PC-9 (cell line): ENCODE data around the gene FAM120A. TPM values are rescaled to one million over a fixed set of nuclear protein-coding genes. Genes with fewer than 3 reads are reported as not detected.

Experiments
- BruUV-seq: library from RNA; stranded (reverse); fragments of 400-500 nt; replicated peaks from 2 replicates; lab custom pipeline; 2021; lab: Mats Ljungman, UMichigan
- CTCF ChIA-PET: fragments of 300-600 bp; sonication (Branson Sonifier 250); formaldehyde crosslinking; loops from one replicate; lab custom pipeline; 2022; ENCODE audit warnings: antibody characterized with exemption; lab: Charles Lee
- POLR2A ChIA-PET: fragments of 300-600 bp; sonication (Branson Sonifier 250); formaldehyde crosslinking; loops from one replicate; lab custom pipeline; 2022; ENCODE audit warnings: antibody characterized with exemption; ENCODE audit not compliant: unreplicated experiment; lab: Charles Lee
- DNase-seq, 2 experiments: peaks; one replicate each; pipeline versions ENCODE4 v3.0.0 to v3.0.0-alpha.2; 2015 to 2022; ENCODE audit warnings: mixed read lengths in 1 of 2
- H2AFZ ChIP-seq: fragments of 200-600 bp; sonication (generic); 2 replicates; pipeline ENCODE4 v1.8.1; 2017; ENCODE audit warnings: antibody characterized with exemption
- H3F3A ChIP-seq: fragments of 200-600 bp; sonication (generic); 2 replicates; pipeline ENCODE4 v1.8.1; 2017; ENCODE audit warnings: antibody characterized with exemption, mild to moderate bottlenecking, low read depth; ENCODE audit not compliant: insufficient read depth
- H3K27ac ChIP-seq: fragments of 200-600 bp; sonication (generic); 2 replicates; pipeline ENCODE4 v1.6.1; 2016; ENCODE audit warnings: mixed run types
- H3K27me3 ChIP-seq: fragments of 200-600 bp; sonication (generic); 2 replicates; pipeline ENCODE4 v1.6.1; 2016; ENCODE audit warnings: low read depth, mixed run types; ENCODE audit not compliant: insufficient read depth
- H3K36me3 ChIP-seq: fragments of 200-600 bp; sonication (generic); 2 replicates; pipeline ENCODE4 v1.6.1; 2016; ENCODE audit warnings: low read depth, mixed run types
- H3K4me1 ChIP-seq: fragments of 200-600 bp; sonication (generic); replicated peaks from 2 replicates; pipeline ENCODE4 v1.6.1; 2016; ENCODE audit warnings: mixed run types; ENCODE audit not compliant: insufficient read depth
- H3K4me2 ChIP-seq: fragments of 200-600 bp; sonication (generic); 2 replicates; pipeline ENCODE4 v1.6.1; 2017; ENCODE audit warnings: mixed run types
- H3K4me3 ChIP-seq: fragments of 200-600 bp; sonication (generic); 2 replicates; pipeline ENCODE4 v1.6.1; 2016; ENCODE audit warnings: mixed run types
- H3K79me2 ChIP-seq: fragments of 200-600 bp; sonication (generic); 2 replicates; pipeline ENCODE4 v1.6.1; 2017; ENCODE audit warnings: low read depth, mixed run types
- H3K9me2 ChIP-seq: fragments of 200-600 bp; sonication (generic); 2 replicates; pipeline ENCODE4 v1.8.1; 2017; ENCODE audit warnings: mild to moderate bottlenecking; ENCODE audit not compliant: insufficient read depth
- H3K9me3 ChIP-seq: fragments of 200-600 bp; sonication (generic); 2 replicates; pipeline ENCODE4 v1.8.1; 2016; ENCODE audit warnings: low read depth; ENCODE audit not compliant: insufficient read depth
- H4K20me1 ChIP-seq: fragments of 200-600 bp; sonication (generic); 2 replicates; pipeline ENCODE4 v1.8.1; 2017; ENCODE audit not compliant: insufficient read depth
- CTCF ChIP-seq: fragments of 200-600 bp; sonication (generic); conservative IDR thresholded peaks from 2 replicates; pipeline ENCODE4 v1.6.1; 2017; ENCODE audit warnings: mixed run types, antibody characterized with exemption, mild to moderate bottlenecking, moderate library complexity
- EZH2 ChIP-seq: fragments of 200-600 bp; sonication (generic); IDR thresholded peaks from 2 replicates; pipeline ENCODE4 v1.8.0; 2017; ENCODE audit warnings: antibody characterized with exemption, low read depth
- intact Hi-C: fragments of 100-400 bp; cut with micrococcal nuclease; formaldehyde crosslinking; loops from one replicate; pipeline ENCODE4 v1.10.0; 2022; ENCODE audit not compliant: unreplicated experiment
- total RNA-seq: library from RNA; stranded (reverse); gene quantifications from 2 replicates; pipeline ENCODE4 v1.2.3, GENCODE V29; 2021

The FAM120A gene
- total RNA-seq, 1 experiment from 2014 or later: 171 TPM

- H3K4me2 ChIP-seq: no peak overlapping the region
- H3K4me3 ChIP-seq: no peak overlapping the region
- ChIA-PET POLR2A (interaction anchor here (0.6 kb wide), 1 partner anchor 1873 kb away, joined by 6 read pairs; no protein-coding TSS in a partner anchor), CTCF (no interaction called here)
- no peaks in the 10 kb centered on the region for H3K9me2 ChIP-seq
- H3K27me3 ChIP-seq: no peaks in the 10 kb centered on the region
- no peaks in the 10 kb centered on the region for H4K20me1 ChIP-seq
- H2AFZ ChIP-seq: no peak overlapping the region
- BruUV-seq: no TSS peak
- no peaks in the 10 kb centered on the region for H3K79me2 ChIP-seq
- intact Hi-C loops: loop anchor here (5.0 to 10.0 kb wide), 4 partner anchors 116 to 761 kb away; partner anchors contain the start of genes CARD19, FAM120A and FAM120AOS
- no peak for TF ChIP-seq EZH2
- no peak for TF ChIP-seq CTCF
- 0 out of 2 replicates have a peak, but pooled peaks cover 3% of the 10 kb centered on the region for H3K36me3 ChIP-seq
- DNase-seq: no peak
- no peaks in the 10 kb centered on the region for H3K9me3 ChIP-seq
- peaks cover 19% of the 10 kb centered on the region for H3F3A ChIP-seq
- peaks cover 11% of the 10 kb centered on the region for H3K4me1 ChIP-seq
- H3K27ac ChIP-seq: no peak overlapping the region
Measured at GRCh38 chr9:93568169-93568568, 116.7 kb downstream of the FAM120A start.

- no peaks in the 10 kb centered on the region for H3K27me3 ChIP-seq
- peaks cover 11% of the 10 kb centered on the region for H3K4me1 ChIP-seq
- H3K9me2 ChIP-seq: no peaks in the 10 kb centered on the region
- H3K9me3 ChIP-seq: no peaks in the 10 kb centered on the region
- TF ChIP-seq EZH2: no peak
- TF ChIP-seq CTCF: no peak
- CTCF ChIA-PET: no interaction called here
- no peaks in the 10 kb centered on the region for H3K79me2 ChIP-seq
- no peak overlapping the region for H2AFZ ChIP-seq
- POLR2A ChIA-PET: no interaction called here
- H3K4me2 ChIP-seq: no peak overlapping the region
- H3K27ac ChIP-seq: no peak overlapping the region
- DNase-seq: no peak
- H3F3A ChIP-seq: peaks cover 19% of the 10 kb centered on the region
- 0 out of 2 replicates have a peak, but pooled peaks cover 3% of the 10 kb centered on the region for H3K36me3 ChIP-seq
- no peaks in the 10 kb centered on the region for H4K20me1 ChIP-seq
- intact Hi-C loops: loop anchor here (5.0 to 10.0 kb wide), 4 partner anchors 117 to 762 kb away; partner anchors contain the start of genes CARD19, FAM120A and FAM120AOS
- no TSS peak for BruUV-seq
- no peak overlapping the region for H3K4me3 ChIP-seq
Measured at GRCh38 chr9:93569621-93570174, 118.2 kb downstream of the FAM120A start.

GRCh38 chr9:93572221-93572620 is 120.7 kb downstream of the FAM120A start:
- no peaks in the 10 kb centered on the region for H3K27me3 ChIP-seq
- intact Hi-C loops: no loop called here
- H3K9me2 ChIP-seq: no peaks in the 10 kb centered on the region
- H4K20me1 ChIP-seq: no peaks in the 10 kb centered on the region
- no peaks in the 10 kb centered on the region for H3K36me3 ChIP-seq
- H3K79me2 ChIP-seq: 0 out of 2 replicates have a peak, but pooled peaks cover 9% of the 10 kb centered on the region
- no peaks in the 10 kb centered on the region for H3K9me3 ChIP-seq
- peaks cover 13% of the 10 kb centered on the region for H3K4me1 ChIP-seq
- no peak for TF ChIP-seq CTCF
- no peak for TF ChIP-seq EZH2
- H2AFZ ChIP-seq: no peak overlapping the region
- no peak overlapping the region for H3K4me2 ChIP-seq
- no TSS peak for BruUV-seq
- no peaks in the 10 kb centered on the region; the same call in none of the 2 replicates for H3F3A ChIP-seq
- CTCF ChIA-PET: no interaction called here
- H3K4me3 ChIP-seq: no peak overlapping the region
- H3K27ac ChIP-seq: no peak overlapping the region
- POLR2A ChIA-PET: no interaction called here
- no peak for DNase-seq
